ENCODE measurements around the gene RHOA. TPM values are rescaled to one million over a fixed set of nuclear protein-coding genes. Genes with fewer than 3 reads are reported as not detected.

The RHOA gene
- total and polyA plus RNA-seq, 2 of the 13 experiments (the other 11 are each of a cell fraction or from before 2014, with no cell fraction given) = 131 to 177 TPM

DNA sequence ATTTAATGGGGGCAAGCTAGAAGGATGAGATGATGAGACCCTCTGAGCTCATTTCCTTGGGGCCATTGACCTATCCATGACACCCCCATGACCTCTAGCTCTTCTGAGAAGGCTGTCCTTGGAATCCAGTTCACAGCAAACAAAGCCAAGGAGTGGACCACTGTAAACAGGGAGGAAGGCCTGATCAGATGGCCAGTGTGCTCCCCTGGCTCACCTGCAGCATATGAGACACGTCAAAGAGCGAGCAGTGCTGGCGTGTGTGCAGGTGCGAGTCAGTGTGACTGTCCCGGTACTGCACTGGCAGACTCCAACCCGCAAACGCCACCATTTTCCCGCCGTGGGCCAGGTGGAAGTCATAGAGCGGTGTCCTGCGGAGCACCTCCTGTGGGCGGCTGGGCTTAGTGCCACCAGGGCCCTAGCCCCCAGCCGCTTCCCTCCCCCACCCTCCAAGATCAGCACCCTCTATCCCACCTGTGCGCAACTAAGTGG, 10.2 kb upstream of the RHOA start (continued):
- no peak for TF ChIP-seq ATF3 (CRISPR knock-in tag; IDR thresholded peaks at IDR 0.05)
- 0 out of 2 replicates have a peak, but pooled peaks have one; percentile 23 for TF ChIP-seq ZNF225 (CRISPR knock-in tag; IDR thresholded peaks at IDR 0.05)
- TF ChIP-seq ZNF383 (CRISPR knock-in tag; IDR thresholded peaks at IDR 0.05; ENCODE audit: borderline replicate concordance) = peak; percentile 61; the same call in 1 of the 2 replicates
- no peak for TF ChIP-seq ATM (IDR thresholded peaks at IDR 0.05; ENCODE audit: borderline replicate concordance)
- no peak for TF ChIP-seq ZNF441 (CRISPR knock-in tag; IDR thresholded peaks at IDR 0.05; ENCODE audit: borderline replicate concordance)
- TF ChIP-seq MAFK (conservative IDR thresholded peaks at IDR 0.05 in 1 of 2, IDR thresholded peaks at IDR 0.05 in 1 of 2; ENCODE audit: low read length in 2 of 2) = no peak
- no peak for TF ChIP-seq ZNF142 (CRISPR knock-in tag; IDR thresholded peaks at IDR 0.05)
- TF ChIP-seq KAT2B (IDR thresholded peaks at IDR 0.05; ENCODE audit: borderline replicate concordance, low read depth, low read length) = no peak
- no peak for TF ChIP-seq ZNF674 (CRISPR knock-in tag; IDR thresholded peaks at IDR 0.05; ENCODE audit: low read depth)
- TF ChIP-seq, protein P1, sequence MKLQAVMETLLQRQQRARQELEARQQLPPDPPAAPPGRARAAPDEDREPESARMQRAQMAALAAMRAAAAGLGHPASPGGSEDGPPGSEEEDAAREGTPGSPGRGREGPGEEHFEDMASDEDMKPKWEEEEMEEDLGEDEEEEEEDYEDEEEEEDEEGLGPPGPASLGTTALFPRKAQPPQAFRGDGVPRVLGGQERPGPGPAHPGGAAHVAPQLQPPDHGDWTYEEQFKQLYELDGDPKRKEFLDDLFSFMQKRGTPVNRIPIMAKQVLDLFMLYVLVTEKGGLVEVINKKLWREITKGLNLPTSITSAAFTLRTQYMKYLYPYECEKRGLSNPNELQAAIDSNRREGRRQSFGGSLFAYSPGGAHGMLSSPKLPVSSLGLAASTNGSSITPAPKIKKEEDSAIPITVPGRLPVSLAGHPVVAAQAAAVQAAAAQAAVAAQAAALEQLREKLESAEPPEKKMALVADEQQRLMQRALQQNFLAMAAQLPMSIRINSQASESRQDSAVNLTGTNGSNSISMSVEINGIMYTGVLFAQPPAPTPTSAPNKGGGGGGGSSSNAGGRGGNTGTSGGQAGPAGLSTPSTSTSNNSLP (IDR thresholded peaks at IDR 0.05; ENCODE audit: low read depth, low read length) = no peak
- TF ChIP-seq SAFB2 (CRISPR knock-in tag; IDR thresholded peaks at IDR 0.05; ENCODE audit: borderline replicate concordance, low read depth) = no peak
- TF ChIP-seq HOXA7 (CRISPR knock-in tag; IDR thresholded peaks at IDR 0.05) = no peak
- TF ChIP-seq ZHX2 (IDR thresholded peaks at IDR 0.05; ENCODE audit: low read depth) = no peak
- TF ChIP-seq ZHX2 (CRISPR knock-in tag; IDR thresholded peaks at IDR 0.05; ENCODE audit: borderline replicate concordance) = no peak
- TF ChIP-seq FOXK1 (CRISPR knock-in tag; IDR thresholded peaks at IDR 0.05; ENCODE audit: borderline replicate concordance, low read depth) = no peak
- TF ChIP-seq ZNF746 (CRISPR knock-in tag; IDR thresholded peaks at IDR 0.05) = no peak
